ENCODE results near the gene CHD9.
A peak's percentile ranks its signal among the peaks of the same experiment; 100 is the strongest.
"Not testable (repeated sequence)": the region's sequence is repeated elsewhere in the genome, so short reads cannot be mapped to it uniquely, and the experiment has no call there.

Gene CHD9

DNA sequence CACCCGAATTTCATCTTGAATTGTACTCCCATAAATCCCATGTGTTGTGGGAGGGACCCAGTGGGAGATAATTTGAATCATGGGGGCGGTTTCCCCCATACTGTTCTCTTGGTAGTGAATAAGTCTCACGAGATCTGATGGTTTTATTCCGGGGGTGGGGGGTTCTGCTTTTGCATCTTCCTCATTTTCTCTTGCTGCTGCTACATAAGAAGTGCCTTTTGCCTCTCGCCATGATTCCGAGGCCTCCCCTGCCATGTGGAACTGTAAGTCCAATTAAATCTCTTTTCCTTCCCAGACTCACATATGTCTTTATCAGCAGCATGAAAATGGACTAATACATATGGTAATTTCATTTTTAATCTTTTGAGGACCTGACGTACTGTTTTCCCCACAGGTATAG, 20.7 kb downstream of the CHD9 start:
- not testable (repeated sequence) for DNase-seq

GRCh38 chr16:53078247-53078646, 23.5 kb downstream of the CHD9 start:
- DNase-seq = no peak

GRCh38 chr16:53078765-53079485, 24.1 kb downstream of the CHD9 start:
- DNase-seq = no peak

DNA sequence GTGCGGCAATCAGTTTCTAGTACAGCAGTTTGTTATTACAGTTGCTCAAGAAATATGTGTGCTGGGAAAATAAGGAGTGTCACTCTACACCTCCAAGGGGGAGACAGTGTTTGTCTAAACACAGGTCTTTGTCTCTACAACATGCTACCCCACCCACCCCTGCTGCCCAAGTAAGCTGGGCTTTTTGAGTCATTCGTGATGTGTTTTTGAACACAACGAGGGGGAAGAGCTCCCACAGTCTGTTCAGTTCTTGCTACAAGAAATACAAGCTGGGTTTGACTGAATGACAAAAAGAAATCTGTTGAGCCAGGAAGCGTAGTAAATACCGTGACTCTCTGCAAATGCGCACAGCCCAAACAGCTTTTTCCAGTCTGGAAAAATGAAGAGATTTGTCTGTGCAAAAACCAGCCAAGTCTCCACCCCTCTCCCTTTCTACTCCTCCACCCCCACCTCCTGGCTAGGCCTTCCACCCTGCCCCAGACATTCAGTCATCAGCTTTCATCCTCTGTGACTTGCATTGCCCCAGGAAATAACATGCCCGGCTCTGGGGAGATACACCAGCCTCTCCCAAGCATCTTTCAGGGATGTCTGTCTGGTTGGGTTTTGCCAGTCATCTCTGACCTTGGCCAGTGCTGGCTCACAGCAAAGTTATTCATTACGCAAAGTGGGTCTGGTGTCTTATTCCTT, 25.7 kb downstream of the CHD9 start:
- no peak for DNase-seq

DNA sequence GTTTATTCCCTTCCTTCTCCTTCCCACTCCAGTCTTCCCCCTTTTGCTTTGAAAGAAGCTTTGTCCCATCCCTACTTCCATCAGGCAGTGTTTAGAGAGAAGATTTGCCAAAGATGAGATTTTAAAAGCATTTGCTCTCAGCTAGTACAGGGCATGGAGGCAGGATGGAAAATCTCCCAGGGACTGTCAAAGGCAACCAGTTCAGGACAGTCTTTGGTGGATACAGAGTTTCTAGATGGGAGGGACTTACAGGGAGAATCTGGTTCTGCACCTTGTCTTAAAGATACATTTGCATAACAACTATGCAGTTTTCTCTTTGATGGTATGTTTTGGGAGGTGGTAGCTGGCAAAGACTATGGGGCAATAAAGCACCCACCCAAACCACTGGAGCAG, 26.2 kb downstream of the CHD9 start:
- DNase-seq = no peak

GRCh38 chr16:53081686-53082407, 27.1 kb downstream of the CHD9 start:
- no peak for DNase-seq

GRCh38 chr16:53082509-53082908, 27.7 kb downstream of the CHD9 start:
- DNase-seq = no peak

DNA sequence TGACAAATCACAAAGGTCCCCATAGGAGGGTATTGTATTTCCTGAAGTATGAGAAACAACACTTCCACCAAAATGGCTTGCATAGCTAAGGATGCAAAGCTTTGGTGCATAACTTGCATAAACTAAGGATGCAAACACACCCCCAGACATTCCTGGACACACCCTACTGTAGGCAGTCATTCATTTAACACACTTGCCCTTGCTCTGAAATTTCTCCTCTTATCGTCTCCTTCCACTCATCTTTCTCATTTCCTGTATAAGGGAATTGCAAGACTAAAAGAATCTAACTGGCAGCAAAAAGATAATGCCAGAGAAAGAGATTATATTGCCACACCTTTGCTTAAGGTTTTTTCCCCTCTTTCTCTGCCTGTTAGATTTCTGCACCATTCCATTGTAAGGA, 28.3 kb downstream of the CHD9 start:
- no peak for DNase-seq

DNA sequence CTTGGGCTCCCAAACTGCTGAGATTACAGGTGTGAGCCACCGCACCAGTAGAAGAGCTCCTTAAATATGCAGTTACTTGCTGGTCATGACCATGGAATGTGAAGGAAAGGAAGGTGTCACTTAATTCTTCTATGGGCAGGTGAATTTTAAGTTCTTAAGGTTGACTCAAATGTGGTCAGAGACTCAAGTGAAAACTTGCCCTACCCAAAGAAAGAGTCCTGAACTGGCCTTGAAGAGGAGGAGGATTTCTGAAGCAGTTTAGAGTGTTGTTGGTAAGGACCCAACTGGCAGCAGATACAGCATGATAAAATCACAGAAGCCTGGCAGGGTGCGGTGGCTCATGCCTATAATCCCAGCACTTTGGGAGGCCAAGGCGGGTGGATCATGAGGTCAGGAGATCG, 29.4 kb downstream of the CHD9 start:
- DNase-seq = no peak

GRCh38 chr16:53084746-53085334, 30.0 kb downstream of the CHD9 start:
- no peak for DNase-seq

DNA sequence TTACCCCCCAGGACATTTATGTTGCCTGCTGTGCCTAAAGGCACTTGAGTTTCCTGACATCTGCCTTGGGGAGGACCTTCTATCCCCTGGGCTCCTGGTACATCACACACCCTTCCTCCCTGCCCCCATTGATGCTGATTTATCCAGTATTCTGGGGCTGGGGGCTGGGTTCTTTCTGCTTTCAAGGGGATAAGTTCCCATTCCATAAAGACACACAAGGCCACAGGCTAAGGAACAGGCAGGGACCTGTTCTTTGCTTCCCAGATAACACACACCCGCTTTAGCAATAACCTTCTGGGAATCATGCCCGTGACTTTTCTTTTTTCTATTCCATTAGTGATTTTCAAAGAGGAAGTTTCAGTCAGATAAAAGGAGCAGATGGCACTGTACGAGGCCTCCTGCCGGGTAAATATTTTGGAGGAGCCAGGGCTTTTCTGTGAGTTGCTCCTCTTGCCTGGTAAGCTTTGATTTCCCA, 30.6 kb downstream of the CHD9 start:
- DNase-seq = no peak

DNA sequence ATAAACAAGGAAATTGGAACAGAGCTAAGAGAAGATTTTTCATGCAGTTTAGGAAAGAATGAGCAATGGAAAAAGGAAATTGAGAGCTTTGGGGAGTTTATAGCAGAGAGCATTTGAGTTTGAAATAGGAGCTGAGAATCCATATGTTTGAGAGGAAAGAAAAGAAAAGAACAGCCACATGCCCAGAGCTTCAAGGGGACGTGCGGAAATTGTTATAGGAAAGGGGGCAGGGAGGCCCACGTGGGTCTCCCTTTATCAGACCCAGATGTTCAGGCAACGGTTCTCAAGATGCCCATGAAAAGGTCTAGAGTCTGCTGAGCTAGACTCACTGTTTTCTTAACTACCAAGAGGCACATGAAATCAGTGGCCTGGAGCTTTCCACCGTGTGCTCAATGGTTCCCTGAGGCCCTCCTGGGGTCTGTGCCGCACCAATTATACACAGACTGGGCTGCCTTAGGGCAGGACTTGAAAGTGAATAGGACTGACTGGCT, 31.2 kb downstream of the CHD9 start:
- no peak for DNase-seq

DNA sequence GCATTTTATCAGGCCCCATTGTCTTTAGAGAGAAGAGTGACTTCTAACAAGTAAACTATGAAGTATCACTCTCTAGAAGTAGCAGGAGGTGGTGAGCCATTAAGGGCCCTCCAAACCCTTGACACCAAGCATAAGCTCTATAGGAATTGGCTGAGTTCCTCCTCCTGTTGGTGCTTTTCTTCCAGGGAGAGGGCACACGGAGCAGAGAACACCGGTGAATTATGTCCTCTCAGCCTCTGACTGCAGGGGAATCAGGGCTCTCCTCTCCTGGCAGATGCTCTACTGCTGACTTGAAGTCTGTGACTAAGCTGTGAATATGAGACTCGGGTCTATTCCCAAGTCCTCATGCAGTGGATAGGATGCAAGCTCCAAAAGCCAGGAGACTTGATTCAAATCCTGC, 32.3 kb downstream of the CHD9 start:
- DNase-seq = no peak

DNA sequence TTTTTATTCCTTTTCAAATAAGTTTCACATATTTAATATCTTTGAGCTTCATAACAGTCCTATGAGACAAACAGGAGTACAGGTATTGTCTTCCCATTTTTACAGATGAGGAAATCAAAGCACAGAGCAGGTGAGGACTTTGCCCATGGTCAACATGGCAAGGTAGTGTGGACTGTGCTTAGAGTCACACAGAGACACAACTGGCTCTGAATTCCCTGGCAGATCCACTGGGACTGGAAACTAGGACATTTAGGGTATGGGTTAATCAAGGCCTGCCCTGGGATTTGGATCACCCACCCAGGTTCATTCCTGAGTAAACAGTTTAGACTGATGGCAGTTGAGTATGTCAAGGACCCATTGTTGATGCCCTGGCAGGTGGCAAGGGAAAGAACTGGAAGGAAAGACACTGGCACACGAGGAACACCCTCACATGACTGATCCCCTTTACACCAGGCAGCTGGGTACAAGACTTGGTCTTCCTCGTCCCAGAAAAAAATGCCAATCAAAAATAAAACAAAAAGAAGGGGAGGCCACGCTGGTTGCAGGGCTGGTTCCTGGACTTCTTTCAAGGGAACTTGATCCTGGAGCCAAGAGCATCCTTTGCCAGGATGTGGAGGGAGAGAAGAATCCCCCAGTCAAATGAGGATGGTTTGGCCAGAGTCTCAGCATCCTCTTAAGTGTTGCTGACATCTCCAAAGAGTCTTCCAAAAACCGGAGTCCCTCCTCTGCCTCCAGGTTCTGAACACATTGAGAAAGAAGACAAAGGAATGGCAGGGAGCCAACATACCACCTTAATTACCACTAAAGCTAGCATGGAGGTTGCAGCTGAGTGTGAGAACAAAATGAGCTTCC, 34.9 kb downstream of the CHD9 start:
- DNase-seq = no peak

GRCh38 chr16:53090286-53090590, 35.4 kb downstream of the CHD9 start:
- DNase-seq = no peak

DNA sequence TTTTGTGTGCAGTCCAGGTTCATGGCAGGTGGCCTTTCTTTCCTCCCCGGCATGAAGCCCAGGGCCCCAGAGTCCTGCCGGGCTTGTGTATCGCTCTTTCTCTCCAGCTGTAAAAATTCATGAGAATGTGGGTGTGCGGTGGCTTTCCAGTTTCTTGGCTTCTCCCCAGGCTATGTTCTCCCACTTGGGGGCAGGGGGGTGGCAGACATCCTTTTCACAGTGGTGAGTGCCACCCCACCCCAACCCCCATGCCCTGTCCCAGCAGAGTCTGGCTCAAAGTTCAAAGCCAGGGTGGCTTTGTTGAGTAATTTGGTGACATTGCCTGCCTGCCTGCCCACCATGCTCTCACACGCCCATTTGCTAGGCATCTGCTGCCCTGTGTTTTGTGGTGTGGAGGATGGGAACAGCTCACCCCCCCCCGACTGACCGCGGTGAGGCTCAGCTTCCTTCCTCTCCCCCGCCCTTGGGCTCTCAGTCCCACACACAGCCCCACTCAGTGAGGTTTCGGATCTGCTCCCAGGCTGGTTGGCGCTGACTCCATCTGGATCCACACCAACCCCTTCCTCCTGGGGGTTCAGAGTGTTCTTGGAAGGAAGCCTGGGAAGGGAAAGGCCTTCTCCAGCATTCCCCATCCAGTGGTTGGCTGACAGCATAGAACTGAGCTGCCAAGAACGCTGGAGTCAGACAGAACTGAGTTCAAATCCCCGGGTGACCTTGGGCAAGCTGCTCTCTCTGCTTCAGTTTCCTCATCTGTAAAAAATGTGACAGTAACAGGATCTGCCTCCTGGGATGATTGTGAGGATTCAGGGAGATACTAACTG, 36.0 kb downstream of the CHD9 start:
- no peak for DNase-seq

DNA sequence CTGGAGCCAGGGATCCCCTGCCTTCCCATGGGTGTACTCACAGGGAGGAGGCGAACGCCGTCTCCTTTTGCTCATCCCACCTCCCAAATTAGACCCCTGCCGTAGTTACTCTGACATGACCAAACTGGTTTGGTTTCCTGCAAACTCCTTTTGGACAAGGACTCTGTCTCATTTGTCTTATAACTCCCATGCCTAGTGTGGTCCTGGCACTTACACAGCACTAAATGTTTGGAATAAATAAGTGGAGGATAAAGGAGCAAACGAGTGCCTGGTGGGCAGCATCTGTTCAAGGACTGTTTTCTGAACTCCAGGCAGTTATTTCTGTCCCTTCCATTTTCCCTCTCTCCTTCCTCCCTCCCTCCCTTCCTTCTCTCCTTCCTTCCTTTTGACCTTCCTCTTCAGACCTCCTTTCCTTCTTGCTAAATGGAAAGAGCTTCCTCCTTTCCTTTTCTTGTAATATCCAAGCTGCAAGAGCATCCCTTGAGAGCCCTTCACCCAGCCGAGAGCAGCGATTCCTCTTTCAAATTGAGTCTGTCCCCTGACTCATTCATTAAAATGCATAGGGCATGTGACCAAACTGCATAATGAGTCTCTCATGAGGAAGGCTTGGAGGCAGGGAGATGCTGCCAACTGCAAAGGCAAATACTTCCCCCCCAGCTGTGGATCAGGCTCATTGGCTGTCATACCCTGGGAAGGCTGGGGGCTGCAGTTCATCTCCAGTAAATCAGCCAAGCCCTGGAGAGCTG, 36.8 kb downstream of the CHD9 start:
- no peak for DNase-seq

DNA sequence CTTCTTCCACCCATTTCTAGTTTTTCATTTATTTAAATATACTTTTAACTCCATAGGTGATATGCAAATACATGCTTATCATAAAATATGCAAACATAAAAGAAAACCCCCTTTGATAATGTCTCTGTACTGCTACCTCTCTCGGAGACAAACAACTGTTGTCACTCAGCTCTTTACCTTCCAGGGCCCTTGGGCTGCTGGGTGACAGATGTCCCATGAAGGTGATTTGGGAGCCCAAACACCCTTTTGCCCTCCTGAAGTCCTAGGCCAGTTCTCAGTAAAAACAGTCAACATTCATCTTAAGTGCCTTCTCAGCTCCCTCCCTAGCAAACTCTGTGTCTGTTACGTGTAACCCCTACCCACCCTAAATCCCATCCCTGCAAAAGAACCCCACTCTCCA, 37.5 kb downstream of the CHD9 start:
- no peak for DNase-seq

GRCh38 chr16:53093162-53093744, 38.5 kb downstream of the CHD9 start:
- peak; percentile 26 for DNase-seq

- peak; percentile 95 for DNase-seq
Observed at GRCh38 chr16:53094013-53094630, 39.3 kb downstream of the CHD9 start.

All from DMS53 (cell line).